Chondrocyte (in vitro differentiated cells): Measurements from ENCODE around the gene PIK3R6. TPM values are rescaled to one million over a fixed set of nuclear protein-coding genes. Genes with fewer than 3 reads are reported as not detected.

Experiments
- DNase-seq: peaks from one replicate; pipeline ENCODE4 v3.0.0; 2021; ENCODE audit warnings: mixed read lengths, low spot score
- H3K27ac Mint-ChIP-seq: one replicate; pipeline ENCODE4 v1.8.0; 2021; ENCODE audit warnings: mild to moderate bottlenecking, moderate library complexity, mixed read lengths; ENCODE audit not compliant: unreplicated experiment
- H3K27me3 Mint-ChIP-seq: 2 replicates; pipeline ENCODE4 v1.8.0; 2021; ENCODE audit warnings: low read depth, mixed read lengths
- H3K36me3 Mint-ChIP-seq: 2 replicates; pipeline ENCODE4 v1.8.0; 2021; ENCODE audit warnings: low read depth, mixed read lengths
- H3K4me1 Mint-ChIP-seq: 2 replicates; pipeline ENCODE4 v1.8.0; 2021; ENCODE audit warnings: low read depth, mild to moderate bottlenecking, mixed read lengths
- H3K4me3 Mint-ChIP-seq: one replicate; pipeline ENCODE4 v1.8.0; 2021; ENCODE audit warnings: mild to moderate bottlenecking, moderate library complexity, mixed read lengths; ENCODE audit not compliant: unreplicated experiment
- H3K9me3 Mint-ChIP-seq: 2 replicates; pipeline ENCODE4 v1.8.0; 2021; ENCODE audit warnings: low read depth, mixed read lengths
- CTCF ChIP-seq: fragments of 200-600 bp; sonication (generic); IDR thresholded peaks from 2 replicates; pipeline ENCODE4 v1.5.0; 2021; ENCODE audit warnings: antibody characterized with exemption, mild to moderate bottlenecking, moderate library complexity
- total RNA-seq: library from RNA; stranded (reverse); gene quantifications from 3 replicates; pipeline ENCODE4 v1.2.1, GENCODE V29; 2021

The PIK3R6 gene
- total RNA-seq, 1 donor from 2014 or later = not detected

GRCh38 chr17:8904201-8904600 is 36.7 kb upstream of the PIK3R6 start:
- no peak overlapping the region for H3K4me3 Mint-ChIP-seq
- H3K9me3 Mint-ChIP-seq = no peaks in the 10 kb centered on the region
- no peak for TF ChIP-seq CTCF
- H3K4me1 Mint-ChIP-seq = no peaks in the 10 kb centered on the region
- no peak for DNase-seq
- H3K27me3 Mint-ChIP-seq = peaks cover 34% of the 10 kb centered on the region
- no peak overlapping the region for H3K27ac Mint-ChIP-seq
- H3K36me3 Mint-ChIP-seq = no peaks in the 10 kb centered on the region

GRCh38 chr17:8900626-8901585 is 33.4 kb upstream of the PIK3R6 start:
- no peak for DNase-seq
- Mint-ChIP-seq H3K4me1 (no peaks in the 10 kb centered on the region), H3K36me3 (no peaks in the 10 kb centered on the region), H3K9me3 (no peaks in the 10 kb centered on the region), H3K4me3 (no peak overlapping the region), H3K27me3 (peaks cover 32% of the 10 kb centered on the region), H3K27ac (no peak overlapping the region)
- no peak for TF ChIP-seq CTCF

- DNase-seq = no peak
- no peaks in the 10 kb centered on the region for H3K9me3 Mint-ChIP-seq
- H3K4me1 Mint-ChIP-seq = no peaks in the 10 kb centered on the region
- no peaks in the 10 kb centered on the region for H3K36me3 Mint-ChIP-seq
- no peak for TF ChIP-seq CTCF
- H3K27ac Mint-ChIP-seq = no peak overlapping the region
- H3K27me3 Mint-ChIP-seq = peaks cover 29% of the 10 kb centered on the region
- H3K4me3 Mint-ChIP-seq = no peak overlapping the region
Measured at GRCh38 chr17:8900207-8900606, 32.7 kb upstream of the PIK3R6 start.

- Mint-ChIP-seq H3K27me3 (peaks cover 18% of the 10 kb centered on the region), H3K4me1 (peaks cover 8% of the 10 kb centered on the region), H3K9me3 (no peaks in the 10 kb centered on the region), H3K27ac (no peak overlapping the region), H3K36me3 (no peaks in the 10 kb centered on the region), H3K4me3 (no peak overlapping the region)
- no peak for DNase-seq
- no peak for TF ChIP-seq CTCF
Measured at GRCh38 chr17:8898636-8899035, 31.2 kb upstream of the PIK3R6 start.

GRCh38 chr17:8898126-8898525 is 30.7 kb upstream of the PIK3R6 start:
- Mint-ChIP-seq H3K27me3 (peaks cover 18% of the 10 kb centered on the region), H3K27ac (no peak overlapping the region), H3K4me3 (no peak overlapping the region), H3K9me3 (no peaks in the 10 kb centered on the region), H3K4me1 (peaks cover 8% of the 10 kb centered on the region), H3K36me3 (no peaks in the 10 kb centered on the region)
- TF ChIP-seq CTCF = no peak
- DNase-seq = no peak
